K562 (cell line): ENCODE measurements around the gene ZNF219. TPM values are rescaled to one million over a fixed set of nuclear protein-coding genes. Genes with fewer than 3 reads are reported as not detected.

Experiments
- ATAC-seq: fragments of 200-7000 bp; cut with Tn5 transposase; 3 replicates; pipeline ENCODE4 v1.9.1; 2020; ENCODE audit warnings: moderate library complexity
- BruUV-seq: library from RNA; stranded (reverse); fragments of 400-500 nt; replicated peaks from 2 replicates; lab custom pipeline; 2021; lab: Mats Ljungman, UMichigan
- CTCF ChIA-PET: fragments of 300-600 bp; formaldehyde crosslinking; extraction: SDS; loops from one replicate; lab custom pipeline; 2021; ENCODE audit warnings: low intra/inter-chr PET ratio; lab: Yijun Ruan, JAX
- POLR2A ChIA-PET: fragments of 300-600, 350-650 bp; sonication (Branson Sonifier 250); formaldehyde crosslinking; extraction: SDS; loops from one replicate; lab custom pipeline; 2021; ENCODE audit warnings: antibody characterized with exemption, inconsistent platforms; lab: Yijun Ruan, JAX
- DNase-seq, 4 experiments: peaks; one replicate each; pipeline versions ENCODE4 v3.0.0 to v3.0.0-alpha.2; 2011 to 2018; ENCODE audit warnings: low spot score in 3 of 4, mixed read lengths in 3 of 4; ENCODE audit errors: extremely low read depth in 1 of 4
- FAIRE-seq: peaks from 2 replicates; lab custom pipeline; 2011; peaks lifted over from hg19 to GRCh38; lab: Jason Lieb, UNC
- H2AFZ ChIP-seq: 2 replicates; pipeline ENCODE4 v1.6.0; 2011; ENCODE audit warnings: low read depth, low read length, control low read depth, inconsistent platforms
- H3K27ac ChIP-seq: fragments of 200-600 bp; 3 replicates; pipeline ENCODE4 v1.8.0; 2011; ENCODE audit warnings: low read depth, mild to moderate bottlenecking, control low read depth, inconsistent platforms, low read length, moderate library complexity, mixed read lengths; ENCODE audit errors: extremely low read depth
- H3K27me3 ChIP-seq, 2 experiments: fragments of 300-600 bp in 1 of 2; 2 replicates in 1 of 2; 3 replicates in 1 of 2; pipeline versions ENCODE4 v1.6.0 to v1.8.0; 2011; ENCODE audit warnings: inconsistent platforms in 2 of 2, low read length in 2 of 2, mild to moderate bottlenecking in 1 of 2, mixed read lengths in 1 of 2, moderate library complexity in 1 of 2; ENCODE audit not compliant: control insufficient read depth in 2 of 2, insufficient read depth in 2 of 2
- H3K36me3 ChIP-seq: fragments of 300-600 bp; 3 replicates; pipeline ENCODE4 v1.8.0; 2011; ENCODE audit warnings: mild to moderate bottlenecking, low read length, inconsistent platforms; ENCODE audit not compliant: control insufficient read depth, insufficient read depth
- H3K4me1 ChIP-seq, 2 experiments: fragments of 200-600 bp in 1 of 2; replicated peaks in 1 of 2; 2 replicates in 1 of 2; 3 replicates in 1 of 2; pipeline versions ENCODE4 v1.5.1 to v1.8.0; 2011; ENCODE audit warnings: inconsistent platforms in 2 of 2, low read length in 2 of 2, mild to moderate bottlenecking in 1 of 2, mixed read lengths in 1 of 2, moderate library complexity in 1 of 2; ENCODE audit not compliant: control insufficient read depth in 2 of 2, insufficient read depth in 2 of 2
- H3K4me2 ChIP-seq: 2 replicates; pipeline ENCODE4 v1.6.1; 2011; ENCODE audit warnings: low read length, control low read depth, inconsistent platforms, mixed read lengths; ENCODE audit not compliant: insufficient read depth
- H3K4me3 ChIP-seq: fragments of 200-600 bp; sonication (generic), shearing (Covaris generic); 2 replicates; pipeline ENCODE4 v1.5.1; 2016; ENCODE audit warnings: control low read depth, inconsistent platforms
- H3K79me2 ChIP-seq: fragments of 200-600 bp; 3 replicates; pipeline ENCODE4 v1.8.0; 2011; ENCODE audit warnings: low read length, inconsistent platforms; ENCODE audit not compliant: control insufficient read depth, insufficient read depth
- H3K9ac ChIP-seq, 2 experiments: 2 replicates each; pipeline versions ENCODE4 v1.6.0 to v1.6.1; 2011; ENCODE audit warnings: low read depth in 2 of 2, low read length in 2 of 2, control low read depth in 1 of 2, inconsistent platforms in 1 of 2, mild to moderate bottlenecking in 1 of 2, mixed read lengths in 1 of 2; ENCODE audit not compliant: insufficient read depth in 1 of 2
- H3K9me1 ChIP-seq: one replicate; pipeline ENCODE4 v1.6.0; 2011; ENCODE audit warnings: inconsistent platforms, mild to moderate bottlenecking, low read length, moderate library complexity; ENCODE audit not compliant: control insufficient read depth, insufficient read depth
- H3K9me3 ChIP-seq: replicated peaks from 2 replicates; pipeline ENCODE4 v1.5.1; 2011; ENCODE audit warnings: low read depth, low read length, inconsistent platforms; ENCODE audit not compliant: control insufficient read depth, insufficient read depth
- H4K20me1 ChIP-seq: replicated peaks from 2 replicates; pipeline ENCODE4 v1.6.1; 2011; ENCODE audit warnings: low read length, inconsistent platforms, mixed read lengths; ENCODE audit not compliant: control insufficient read depth, insufficient read depth
- ARID1B ChIP-seq: fragments of 450-650 bp; IDR thresholded peaks from 2 replicates; pipeline ENCODE4 v1.6.1; 2016; ENCODE audit warnings: antibody characterized with exemption, mild to moderate bottlenecking, inconsistent platforms
- CBFA2T3 ChIP-seq: fragments of 450-650 bp; IDR thresholded peaks from 2 replicates; pipeline ENCODE4 v1.6.1; 2017
- CTCF ChIP-seq, 3 experiments: IDR thresholded peaks in 2 of 3; conservative IDR thresholded peaks in 1 of 3; 2 replicates each; pipeline ENCODE4 v1.5.1; 2011 to 2012; ENCODE audit warnings: low read length in 3 of 3, mild to moderate bottlenecking in 3 of 3, control low read depth in 2 of 3, improper control_type of control experiment in 1 of 3, inconsistent platforms in 1 of 3, low read depth in 1 of 3, mixed read lengths in 1 of 3, moderate library complexity in 1 of 3; ENCODE audit not compliant: insufficient read depth in 2 of 3
- ETV1 ChIP-seq: fragments of 450-650 bp; conservative IDR thresholded peaks from 2 replicates; pipeline ENCODE4 v1.6.1; 2016; ENCODE audit warnings: missing genetic modification characterization, control low read depth, low read depth, missing compliant biosample characterization
- JUND ChIP-seq, 2 experiments: IDR thresholded peaks; 2 replicates in 1 of 2; 3 replicates in 1 of 2; pipeline ENCODE4 v1.6.1; 2011; ENCODE audit warnings: borderline replicate concordance in 2 of 2, low read depth in 2 of 2, low read length in 2 of 2, improper control_type of control experiment in 1 of 2, missing biosample characterization in 1 of 2, missing genetic modification characterization in 1 of 2, missing genetic modification reagents in 1 of 2
- MYC ChIP-seq, 2 experiments: fragments of 250-450 bp in 1 of 2; sonication (Bioruptor Pico) in 1 of 2; IDR thresholded peaks; 2 replicates each; pipeline versions ENCODE4 v1.5.1 to v1.6.1; 2012 to 2021; ENCODE audit warnings: low read depth in 2 of 2, borderline replicate concordance in 1 of 2, improper control_type of control experiment in 1 of 2, low read length in 1 of 2, mild to moderate bottlenecking in 1 of 2, moderate library complexity in 1 of 2
- RAD21 ChIP-seq, 2 experiments: fragments of 250-450 bp in 1 of 2; fragments of 450-650 bp in 1 of 2; sonication (Bioruptor Pico) in 1 of 2; formaldehyde crosslinking in 1 of 2; IDR thresholded peaks in 1 of 2; conservative IDR thresholded peaks in 1 of 2; 2 replicates each; pipeline versions ENCODE4 v1.4.0 to v1.8.0; 2020 to 2022; ENCODE audit warnings: mild to moderate bottlenecking in 2 of 2, moderate library complexity in 1 of 2
- RFX7 ChIP-seq: fragments of 250-450 bp; sonication (Bioruptor Pico); IDR thresholded peaks from 2 replicates; pipeline ENCODE4 v1.5.1; 2021; ENCODE audit warnings: mild to moderate bottlenecking
- SIN3A ChIP-seq, 2 experiments: fragments of 150-350 bp in 1 of 2; IDR thresholded peaks; 2 replicates each; pipeline ENCODE4 v1.6.1; 2011 to 2016; ENCODE audit warnings: borderline replicate concordance in 2 of 2, low read depth in 2 of 2, low read length in 2 of 2, mild to moderate bottlenecking in 2 of 2, moderate library complexity in 2 of 2; ENCODE audit not compliant: control insufficient read depth in 1 of 2
- TBP ChIP-seq: optimal IDR thresholded peaks from 2 replicates; pipeline ENCODE3; 2011; ENCODE audit warnings: low read depth, low read length, improper control_type of control experiment
- ZNF217 ChIP-seq: sonication (generic); formaldehyde crosslinking; IDR thresholded peaks from 2 replicates; pipeline ENCODE4 v1.8.0; 2022; ENCODE audit warnings: mild to moderate bottlenecking, missing genetic modification reagents
- ZNF316 ChIP-seq: fragments of 450-650 bp; IDR thresholded peaks from 2 replicates; pipeline ENCODE4 v1.6.1; 2016
- ZNF354B ChIP-seq: fragments of 250-450 bp; sonication (Bioruptor Pico); IDR thresholded peaks from 2 replicates; pipeline ENCODE4 v1.4.0; 2020
- ZSCAN29 ChIP-seq: fragments of 450-650 bp; IDR thresholded peaks from 2 replicates; pipeline ENCODE4 v1.6.1; 2017
- WGBS: fragments of 100-300 bp; shearing (Covaris generic); methylation state at CpG from one replicate; pipeline ENCODE4 v1.1.6; 2016; ENCODE audit warnings: low coverage, mixed read lengths; ENCODE audit not compliant: insufficient coverage; ENCODE audit errors: missing lambda C conversion rate; 5-methylcytosine and 5-hydroxymethylcytosine counted together
- in situ Hi-C: fragments of 300-500 bp; cut with MboI; formaldehyde crosslinking; loops from 4 replicates; pipeline ENCODE4 v1.15.0; 2018; ENCODE audit warnings: inconsistent platforms, mixed read lengths
- intact Hi-C: fragments of 100-400 bp; cut with micrococcal nuclease; formaldehyde crosslinking; loops from 2 replicates; pipeline ENCODE4 v1.14.2; 2022
- polyA plus RNA-seq, 8 experiments: library from polyadenylated mRNA; depleted of rRNA in 4 of 8; stranded (reverse) in 5 of 8; unstranded in 3 of 8; fragments of >200 nt; fragmentation: Nextera tagmentation in 2 of 8; fragmentation: Illumina TruSeq in 1 of 8; extraction: Ambion mirVana in 2 of 8; extraction: Trizol in 1 of 8; gene quantifications; 2 replicates each; pipeline versions ENCODE4 v1.2.1 to v1.2.3, GENCODE V29; 2011 to 2014; ENCODE audit warnings: inconsistent platforms in 1 of 8, missing spikeins in 1 of 8
- total RNA-seq, 7 experiments: library from RNA; depleted of rRNA in 6 of 7; stranded (reverse); fragments of >200 nt in 6 of 7; fragmentation: Illumina TruSeq in 2 of 7; extraction: Trizol in 2 of 7; gene quantifications; 2 replicates each; pipeline versions ENCODE4 v1.2.1 to v1.2.3, GENCODE V29; 2011 to 2021; ENCODE audit warnings: low replicate concordance in 1 of 7
- TF ChIP-seq, protein P1 (sequence below): sonication (generic); formaldehyde crosslinking; IDR thresholded peaks from 2 replicates; pipeline ENCODE4 v1.8.0; 2022; ENCODE audit warnings: missing genetic modification reagents, mild to moderate bottlenecking, moderate library complexity, borderline replicate concordance
- TF ChIP-seq, protein P2 (sequence below): fragments of 250-450 bp; sonication (Bioruptor Pico); IDR thresholded peaks from 2 replicates; pipeline ENCODE4 v1.8.0; 2021; ENCODE audit warnings: moderate library complexity, mild to moderate bottlenecking, inconsistent platforms

ZNF219 gene
- total and polyA plus RNA-seq, 9 of the 15 experiments (the other 6 are each of a cell fraction or from before 2014, with no cell fraction given): 0.29 to 10.6 (median 2.8) TPM

DNA sequence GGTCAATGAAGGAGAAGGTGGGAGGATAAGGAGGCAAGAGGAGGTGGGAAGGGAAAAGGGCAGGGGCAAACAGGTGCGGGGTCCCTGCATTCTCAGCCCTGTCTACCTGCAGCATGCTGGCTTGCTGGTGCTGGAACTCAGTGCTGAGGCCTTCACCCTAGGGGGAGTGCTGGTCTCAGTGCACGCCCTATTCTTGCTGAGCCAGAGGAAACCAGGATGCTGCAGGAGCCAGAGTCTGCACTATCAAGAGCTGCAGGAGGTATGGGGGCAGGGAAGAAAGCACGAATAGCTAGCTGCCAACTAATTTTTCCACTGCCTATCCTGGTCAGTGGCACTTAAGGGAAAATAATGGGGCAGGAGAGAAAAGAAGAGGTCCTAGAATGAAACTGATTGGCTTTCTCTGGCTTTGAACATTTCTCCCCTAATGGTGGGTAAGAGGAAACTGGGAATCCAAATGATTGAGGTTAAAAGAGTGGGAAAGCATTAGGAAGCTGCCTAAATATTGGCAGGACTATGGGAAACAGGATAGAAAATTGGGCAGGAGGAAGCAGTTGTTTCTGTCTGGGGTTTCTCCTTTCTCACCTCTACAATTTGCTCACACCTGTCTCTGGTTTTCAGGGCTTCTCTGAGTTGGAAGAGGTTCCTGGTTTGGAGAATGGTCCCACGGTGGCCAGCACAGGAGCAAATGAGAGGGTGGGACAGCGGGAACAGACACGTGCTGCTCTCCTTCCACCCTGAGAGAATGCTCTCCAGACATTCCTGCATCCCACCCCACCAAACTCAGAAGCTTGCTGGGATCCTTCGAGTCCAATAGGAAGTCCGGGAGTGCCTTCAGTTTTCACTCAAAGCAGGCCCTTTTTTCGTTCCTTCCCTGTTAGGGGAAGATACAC lies 4.3 kb upstream of the ZNF219 start:
- DNase-seq (peak; percentile 31 to 79 (median 47)), ATAC-seq (peak; percentile 50), FAIRE-seq (peak; percentile 73)
- peak overlapping the region; percentile 83 for H2AFZ ChIP-seq
- CTCF ChIA-PET: interaction anchor here (5.3 kb wide), 1 partner anchor 34 kb away, joined by 54 read pairs; the partner anchor contains the start of gene ARHGEF40
- H3K27ac ChIP-seq: peak overlapping the region; percentile 96
- peak overlapping the region; percentile 86 to 92 for H3K9ac ChIP-seq
- no peaks in the 10 kb centered on the region for H3K9me1 ChIP-seq
- 0 out of 3 replicates have a peak, but pooled peaks cover 6% of the 10 kb centered on the region for H3K79me2 ChIP-seq
- no peaks in the 10 kb centered on the region for H3K27me3 ChIP-seq
- H3K9me3 ChIP-seq: no peaks in the 10 kb centered on the region
- H3K4me1 ChIP-seq: peaks cover 44 to 61% of the 10 kb centered on the region in 2 experiments
- peak overlapping the region; percentile 42 for H3K4me3 ChIP-seq
- BruUV-seq: TSS peak; percentile 68
- in situ Hi-C loops (no loop called here), intact Hi-C loops (no loop called here)
- peak overlapping the region; percentile 87 for H3K4me2 ChIP-seq
- no peaks in the 10 kb centered on the region for H4K20me1 ChIP-seq
- POLR2A ChIA-PET: interaction anchor here (0.7 to 1.5 kb wide), 2 partner anchors 32 to 131 kb away, joined by 3 to 4 read pairs; partner anchors contain the start of gene ARHGEF40
- 2% methylated on average over 8 of the region's 9 CpGs for WGBS
- no peaks in the 10 kb centered on the region for H3K36me3 ChIP-seq
- TF ChIP-seq TBP: peak; percentile 20
- TF ChIP-seq MYC (IDR thresholded peaks at IDR 0.05; ENCODE audit: low read depth, low read length): 0 out of 2 replicates have a peak, but pooled peaks have one; percentile 23
- TF ChIP-seq MYC (CRISPR knock-in tag; IDR thresholded peaks at IDR 0.05; ENCODE audit: borderline replicate concordance, low read depth): no peak
- 0 out of 4 replicates have a peak, but pooled peaks of 1 of the 2 experiments have one; percentile 36 for TF ChIP-seq SIN3A (IDR thresholded peaks at IDR 0.05; ENCODE audit: borderline replicate concordance in 2 of 2, control insufficient read depth in 1 of 2, low read depth in 2 of 2, low read length in 2 of 2)
- TF ChIP-seq, protein P1, sequence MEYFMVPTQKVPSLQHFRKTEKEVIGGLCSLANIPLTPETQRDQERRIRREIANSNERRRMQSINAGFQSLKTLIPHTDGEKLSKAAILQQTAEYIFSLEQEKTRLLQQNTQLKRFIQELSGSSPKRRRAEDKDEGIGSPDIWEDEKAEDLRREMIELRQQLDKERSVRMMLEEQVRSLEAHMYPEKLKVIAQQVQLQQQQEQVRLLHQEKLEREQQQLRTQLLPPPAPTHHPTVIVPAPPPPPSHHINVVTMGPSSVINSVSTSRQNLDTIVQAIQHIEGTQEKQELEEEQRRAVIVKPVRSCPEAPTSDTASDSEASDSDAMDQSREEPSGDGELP: 0 out of 2 replicates have a peak, but pooled peaks have one; percentile 6
- no peak for TF ChIP-seq RFX7 (CRISPR knock-in tag)
- peak; percentile 24; the same call in 1 of the 2 replicates for TF ChIP-seq ZNF316
- TF ChIP-seq, protein P2, sequence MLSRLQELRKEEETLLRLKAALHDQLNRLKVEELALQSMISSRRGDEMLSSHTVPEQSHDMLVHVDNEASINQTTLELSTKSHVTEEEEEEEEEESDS: no peak
- TF ChIP-seq ARID1B: peak; percentile 12; the same call in 1 of the 2 replicates
- TF ChIP-seq JUND (IDR thresholded peaks at IDR 0.05; ENCODE audit: borderline replicate concordance, low read depth, low read length): 0 out of 2 replicates have a peak, but pooled peaks have one; percentile 4
- TF ChIP-seq JUND (tag; IDR thresholded peaks at IDR 0.05; ENCODE audit: borderline replicate concordance, low read depth, low read length): no peak
- no peak for TF ChIP-seq ETV1
- no peak for TF ChIP-seq ZSCAN29
- peak; percentile 41 for TF ChIP-seq CBFA2T3
- no peak for TF ChIP-seq ZNF217 (CRISPR knock-in tag)
- TF ChIP-seq CTCF (IDR thresholded peaks at IDR 0.05 in 2 of 3, conservative IDR thresholded peaks at IDR 0.05 in 1 of 3; ENCODE audit: insufficient read depth in 2 of 3, low read depth in 1 of 3, low read length in 3 of 3): peak in 1 of 3 experiments; percentile 29; a peak in 2 of 6 replicates
- TF ChIP-seq ZNF354B: no peak
- peak in 1 of 2 experiments; percentile 21; a peak in 1 of 4 replicates for TF ChIP-seq RAD21 (CRISPR knock-in tag; conservative IDR thresholded peaks at IDR 0.05 in 1 of 2, IDR thresholded peaks at IDR 0.05 in 1 of 2)
